ENCODE measurements around the gene LMF1. TPM values are rescaled to one million over a fixed set of nuclear protein-coding genes. Genes with fewer than 3 reads are reported as not detected.
A peak's percentile ranks its signal among the peaks of the same experiment; 100 is the strongest.

The LMF1 gene
- total RNA-seq, 3 donors from 2014 or later (not counting 1 experiment from before 2014, with no cell fraction given) = 28.2 to 42.2 (median 41.2) TPM

- Mint-ChIP-seq H3K27me3 (ENCODE audit: low read depth in 2 of 2) (no peaks in the 10 kb centered on the region), H3K4me3 (no peak overlapping the region), H3K27ac (no peak overlapping the region), H3K9me3 (no peaks in the 10 kb centered on the region), H3K36me3 (no peaks in the 10 kb centered on the region), H3K4me1 (no peaks in the 10 kb centered on the region)
- Histone ChIP-seq H3K27ac (ENCODE audit: low read length) (no peak overlapping the region), H3K4me3 (ENCODE audit: low read length) (no peak overlapping the region), H3K4me1 (ENCODE audit: control insufficient read depth, insufficient read depth, low read length) (no peaks in the 10 kb centered on the region), H3K36me3 (ENCODE audit: control insufficient read depth, insufficient read depth, low read length) (no peaks in the 10 kb centered on the region), H3K9me3 (ENCODE audit: control insufficient read depth, insufficient read depth, low read length) (no peaks in the 10 kb centered on the region), H3K27me3 (ENCODE audit: control insufficient read depth, insufficient read depth, low read length) (no peaks in the 10 kb centered on the region)
- intact Hi-C loops (cut with micrococcal nuclease) = no loop called here
- DNase-seq (no peak), ATAC-seq (no peak)
- no peak for TF ChIP-seq CTCF (IDR thresholded peaks at IDR 0.05)
- WGBS (ENCODE audit: insufficient coverage) = 94% methylated on average over 26 of the region's 26 CpGs
These were observed 54.6 kb downstream of the LMF1 start for GRCh38 chr16:916035-916799.

GRCh38 chr16:915546-915945, 55.2 kb downstream of the LMF1 start:
- no peak for DNase-seq
- no peak for ATAC-seq
- H3K27me3 ChIP-seq (ENCODE audit: control insufficient read depth, insufficient read depth, low read length) = no peaks in the 10 kb centered on the region
- Mint-ChIP-seq H3K27ac (no peak overlapping the region), H3K4me3 (no peak overlapping the region), H3K9me3 (no peaks in the 10 kb centered on the region), H3K27me3 (ENCODE audit: low read depth in 2 of 2) (no peaks in the 10 kb centered on the region), H3K36me3 (no peaks in the 10 kb centered on the region), H3K4me1 (no peaks in the 10 kb centered on the region)
- no peak overlapping the region for H3K4me3 ChIP-seq (ENCODE audit: low read length)
- intact Hi-C loops (cut with micrococcal nuclease) = no loop called here
- no peaks in the 10 kb centered on the region for H3K4me1 ChIP-seq (ENCODE audit: control insufficient read depth, insufficient read depth, low read length)
- 95% methylated on average over 19 of the region's 19 CpGs for WGBS (ENCODE audit: insufficient coverage)
- no peak overlapping the region for H3K27ac ChIP-seq (ENCODE audit: low read length)
- no peaks in the 10 kb centered on the region for H3K9me3 ChIP-seq (ENCODE audit: control insufficient read depth, insufficient read depth, low read length)
- TF ChIP-seq CTCF (IDR thresholded peaks at IDR 0.05) = no peak
- H3K36me3 ChIP-seq (ENCODE audit: control insufficient read depth, insufficient read depth, low read length) = no peaks in the 10 kb centered on the region

GRCh38 chr16:914440-914839, 56.3 kb downstream of the LMF1 start:
- H3K4me3 Mint-ChIP-seq = no peak overlapping the region
- H3K27me3 Mint-ChIP-seq (ENCODE audit: low read depth in 2 of 2) = no peaks in the 10 kb centered on the region
- Histone ChIP-seq H3K4me3 (ENCODE audit: low read length) (no peak overlapping the region), H3K4me1 (ENCODE audit: control insufficient read depth, insufficient read depth, low read length) (no peaks in the 10 kb centered on the region), H3K36me3 (ENCODE audit: control insufficient read depth, insufficient read depth, low read length) (no peaks in the 10 kb centered on the region), H3K27ac (ENCODE audit: low read length) (no peak overlapping the region), H3K27me3 (ENCODE audit: control insufficient read depth, insufficient read depth, low read length) (no peaks in the 10 kb centered on the region), H3K9me3 (ENCODE audit: control insufficient read depth, insufficient read depth, low read length) (no peaks in the 10 kb centered on the region)
- 92% methylated on average over 4 of the region's 4 CpGs for WGBS (ENCODE audit: insufficient coverage)
- no peaks in the 10 kb centered on the region for H3K9me3 Mint-ChIP-seq
- H3K4me1 Mint-ChIP-seq = no peaks in the 10 kb centered on the region
- intact Hi-C loops (cut with micrococcal nuclease) = no loop called here
- DNase-seq = peak in 1 of 2 donors; percentile 20
- H3K27ac Mint-ChIP-seq = no peak overlapping the region
- no peak for ATAC-seq
- H3K36me3 Mint-ChIP-seq = no peaks in the 10 kb centered on the region
- no peak for TF ChIP-seq CTCF (IDR thresholded peaks at IDR 0.05)

All from natural killer cell (primary cell).